Measurements from ENCODE around the gene PCYOX1L. TPM values are rescaled to one million over a fixed set of nuclear protein-coding genes. Genes with fewer than 3 reads are reported as not detected.

PCYOX1L gene
- total and polyA plus RNA-seq, 2 of the 8 experiments (the other 6 are each of a cell fraction or from before 2014, with no cell fraction given): 6.8 to 17.2 TPM

- DNase-seq (ENCODE audit: low read depth in 1 of 2, low spot score in 2 of 2) (no peak), FAIRE-seq (no peak)
- H2BK12ac ChIP-seq (ENCODE audit: low read depth, low read length): no peak overlapping the region
- no peaks in the 10 kb centered on the region for H3K9me3 ChIP-seq (ENCODE audit: insufficient read depth in 2 of 2, low read depth in 1 of 2, low read length in 1 of 2)
- no peak overlapping the region for H3K14ac ChIP-seq (ENCODE audit: insufficient read length)
- no peak overlapping the region for H3K4me2 ChIP-seq (ENCODE audit: insufficient read depth in 1 of 2, low read depth in 2 of 2, low read length in 2 of 2)
- ChIA-PET POLR2A (ENCODE audit: partially characterized antibody) (interaction anchor here (1.1 to 5.8 kb wide), 3 partner anchors 8 to 18 kb away, joined by 3 to 72 read pairs (median 3); partner anchors contain the start of gene GRPEL2), CTCF (ENCODE audit: partially characterized antibody) (interaction anchor here (5.7 to 46.1 kb wide), 3 partner anchors 14 to 84 kb away, joined by 40 to 1310 read pairs (median 60); no protein-coding TSS in a partner anchor)
- no peak overlapping the region for H3K4ac ChIP-seq (replicated peaks; ENCODE audit: insufficient read length, low read depth, low read length)
- H3K27me3 ChIP-seq (replicated peaks in 1 of 4; ENCODE audit: control insufficient read depth in 3 of 4, extremely low read depth in 1 of 4, insufficient read depth in 3 of 4, low read length in 3 of 4): no peaks in the 10 kb centered on the region; a peak in 1 of 7 replicates
- H3K36me3 ChIP-seq (ENCODE audit: control insufficient read depth in 2 of 4, insufficient read depth in 4 of 4, low read length in 3 of 4): peaks cover 17 to 66% (median 38%) of the 10 kb centered on the region in 4 experiments
- no peak overlapping the region for H4K8ac ChIP-seq (ENCODE audit: extremely low read depth, insufficient read depth, low read length)
- peaks cover 6% of the 10 kb centered on the region; the same call in 1 of the 2 replicates for H3K23me2 ChIP-seq (ENCODE audit: low read depth, low read length)
- peaks cover 0 to 8% of the 10 kb centered on the region in 2 experiments; a peak in 1 of 4 replicates for H3K79me2 ChIP-seq (ENCODE audit: control insufficient read depth in 1 of 2, insufficient read depth in 2 of 2, low read length in 2 of 2)
- no peak overlapping the region for H3K27ac ChIP-seq (ENCODE audit: low read depth, low read length)
- 89% methylated on average over 2 of the region's 2 CpGs; no CpG with 5 or more reads in 1 of the 2 experiments for WGBS, 2 experiments (ENCODE audit: extremely low coverage in 1 of 2, insufficient coverage in 1 of 2, insufficient read length in 1 of 2, insufficient replicate concordance in 2 of 2, low coverage in 1 of 2, low lambda C conversion rate in 2 of 2, missing lambda C conversion rate in 1 of 2)
- H2AFZ ChIP-seq (ENCODE audit: low read length): no peak overlapping the region
- H3K9ac ChIP-seq (replicated peaks in 1 of 4; ENCODE audit: extremely low read depth in 1 of 4, low read depth in 3 of 4, low read length in 3 of 4): no peak overlapping the region
- no peak overlapping the region for H2BK15ac ChIP-seq (ENCODE audit: low read length)
- H4K20me1 ChIP-seq (replicated peaks in 1 of 2; ENCODE audit: control insufficient read depth in 1 of 2, insufficient read depth in 2 of 2, low read length in 2 of 2): peaks cover 1 to 12% of the 10 kb centered on the region in 2 experiments
- H3K23ac ChIP-seq (ENCODE audit: insufficient read length): no peak overlapping the region
- H3K56ac ChIP-seq (replicated peaks; ENCODE audit: insufficient read length, low read depth, low read length): no peak overlapping the region
- no peak overlapping the region for H3K18ac ChIP-seq (ENCODE audit: extremely low read depth, low read length)
- no peak overlapping the region for H2BK120ac ChIP-seq (replicated peaks; ENCODE audit: low read depth, low read length)
- H4K91ac ChIP-seq (replicated peaks; ENCODE audit: insufficient read length, low read length): no peak overlapping the region
- no peak overlapping the region for H2BK20ac ChIP-seq (ENCODE audit: low read length)
- H2AK5ac ChIP-seq (ENCODE audit: low read depth, low read length): no peak overlapping the region
- H3K79me1 ChIP-seq (ENCODE audit: low read depth, low read length): peaks cover 3% of the 10 kb centered on the region; the same call in 1 of the 2 replicates
- no peak overlapping the region for H4K5ac ChIP-seq (ENCODE audit: insufficient read length, low read depth, low read length)
- peaks cover 0 to 6% (median 2%) of the 10 kb centered on the region in 4 experiments; a peak in 5 of 7 replicates for H3K4me1 ChIP-seq (replicated peaks in 1 of 4; ENCODE audit: control insufficient read depth in 3 of 4, insufficient read depth in 4 of 4, low read length in 3 of 4)
- H3K4me3 ChIP-seq (ENCODE audit: extremely low read depth in 1 of 4, insufficient read depth in 2 of 4, low read depth in 3 of 4, low read length in 4 of 4): no peak overlapping the region
- no peak overlapping the region for H2BK5ac ChIP-seq (ENCODE audit: low read depth, low read length)
- no peak for TF ChIP-seq MAFK (IDR thresholded peaks at IDR 0.05; ENCODE audit: low read depth, low read length)
- TF ChIP-seq CBX8 (IDR thresholded peaks at IDR 0.05; ENCODE audit: borderline replicate concordance, low read depth, low read length): no peak
- TF ChIP-seq TAF1 (IDR thresholded peaks at IDR 0.05; ENCODE audit: low read depth, low read length): no peak
- no peak for TF ChIP-seq EZH2 (IDR thresholded peaks at IDR 0.05; ENCODE audit: low read depth, low read length, severe bottlenecking)
- no peak for TF ChIP-seq PHF8 (conservative IDR thresholded peaks at IDR 0.05; ENCODE audit: low read depth, low read length)
Measured at GRCh38 chr5:149353911-149354310, 3.9 kb upstream of the PCYOX1L start.
